Urinary bladder (tissue), 4 donors: ENCODE measurements around the gene RASSF10. TPM values are rescaled to one million over a fixed set of nuclear protein-coding genes. Genes with fewer than 3 reads are reported as not detected.

Source experiments
- DNase-seq: peaks from one replicate; pipeline ENCODE4 v3.0.0-alpha.2; 2015; ENCODE audit errors: extremely low spot score
- H3K27ac ChIP-seq: one replicate; pipeline ENCODE4 v1.5.1; 2013; ENCODE audit warnings: low read depth, mild to moderate bottlenecking, moderate library complexity
- H3K36me3 ChIP-seq: one replicate; pipeline ENCODE4 v1.6.1; 2013; ENCODE audit warnings: mild to moderate bottlenecking, moderate library complexity; ENCODE audit not compliant: insufficient read depth
- H3K4me1 ChIP-seq: one replicate; pipeline ENCODE4 v1.6.1; 2013; ENCODE audit warnings: mild to moderate bottlenecking, moderate library complexity; ENCODE audit not compliant: insufficient read depth
- H3K4me3 ChIP-seq: one replicate; pipeline ENCODE4 v1.5.1; 2013; ENCODE audit warnings: low read depth, low read length
- WGBS: extraction: QIAGEN DNeasy Blood & Tissue Kit; methylation state at CpG from one replicate; pipeline ENCODE4 v1.1.7; 2013; 5-methylcytosine and 5-hydroxymethylcytosine counted together
- polyA plus RNA-seq: library from polyadenylated mRNA; stranded (reverse); fragments of 200-250 nt; gene quantifications from one replicate; pipeline ENCODE4 v1.2.3, GENCODE V29; 2013
- total RNA-seq: library from RNA; depleted of rRNA; stranded (reverse); fragments of >200 nt; gene quantifications from one replicate; pipeline ENCODE4 v1.2.3, GENCODE V29; 2014
- donor health status: healthy with polysubstance abuse.
- donor health status: healthy.

RASSF10 gene
- total RNA-seq: 1.0 TPM
- 0.71 TPM for polyA plus RNA-seq

DNA sequence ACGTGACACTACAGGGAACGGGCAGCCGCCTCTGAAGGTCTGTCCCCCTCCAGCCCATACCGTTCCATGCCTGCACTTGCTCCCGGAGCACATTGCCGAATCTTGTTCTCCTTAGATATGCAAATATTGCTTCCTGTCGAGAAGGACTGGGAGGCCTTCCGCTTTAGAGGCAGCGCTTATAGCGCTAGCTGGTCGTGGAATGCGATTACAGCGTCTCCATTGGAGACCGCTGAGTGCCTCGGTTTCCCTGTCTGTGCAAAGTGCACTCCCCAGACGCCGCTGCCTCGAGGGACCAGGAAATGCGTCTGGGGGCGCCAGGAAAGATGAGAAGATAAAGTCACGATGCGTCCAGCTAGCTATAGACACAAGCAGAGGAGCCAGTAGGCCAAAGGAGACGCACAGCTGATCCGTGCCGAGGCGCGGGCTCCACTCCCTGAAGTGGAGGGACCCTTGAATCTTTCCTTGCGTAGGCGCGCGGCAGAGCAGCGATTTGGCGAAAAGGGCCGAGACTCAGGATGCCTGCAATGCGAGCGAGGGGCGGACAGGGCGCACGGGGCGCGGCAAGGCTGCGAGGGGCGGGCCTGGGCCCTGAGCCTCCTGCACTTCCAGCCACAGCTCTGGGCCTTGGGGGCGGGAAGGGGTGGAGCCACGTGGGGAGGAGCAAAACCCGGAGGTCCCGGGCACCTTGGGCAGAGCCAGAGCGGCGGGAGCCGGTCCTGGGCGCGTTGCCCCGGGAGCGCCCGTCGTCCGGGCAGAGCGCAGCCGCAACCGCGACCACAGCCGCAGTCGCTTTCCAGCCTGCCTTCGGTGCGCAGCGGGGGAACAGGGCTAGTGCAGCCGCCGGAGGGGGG lies at the start of gene RASSF10:
RASSF10 (plus strand) TSS at position 692 of the 851 bp plus-strand sequence. CDS start 261 bp downstream, outside the sequence.
- peak; percentile 59 for DNase-seq
- WGBS: 3% methylated on average over 68 of the region's 68 CpGs
- no peaks in the 10 kb centered on the region for H3K36me3 ChIP-seq
- H3K4me3 ChIP-seq: peak within 1 kb of the TSS; percentile 21
- H3K4me1 ChIP-seq: peaks cover 4% of the 10 kb centered on the region
- H3K27ac ChIP-seq: no peak within 1 kb of the TSS

- H3K36me3 ChIP-seq: no peaks in the 10 kb centered on the region
- no peak for DNase-seq
- WGBS: 50% methylated on average over 2 of the region's 2 CpGs
- H3K27ac ChIP-seq: no peak overlapping the region
- no peaks in the 10 kb centered on the region for H3K4me1 ChIP-seq
- no peak overlapping the region for H3K4me3 ChIP-seq
Measured at GRCh38 chr11:12961615-12962014, 47.5 kb upstream of the RASSF10 start.

DNA sequence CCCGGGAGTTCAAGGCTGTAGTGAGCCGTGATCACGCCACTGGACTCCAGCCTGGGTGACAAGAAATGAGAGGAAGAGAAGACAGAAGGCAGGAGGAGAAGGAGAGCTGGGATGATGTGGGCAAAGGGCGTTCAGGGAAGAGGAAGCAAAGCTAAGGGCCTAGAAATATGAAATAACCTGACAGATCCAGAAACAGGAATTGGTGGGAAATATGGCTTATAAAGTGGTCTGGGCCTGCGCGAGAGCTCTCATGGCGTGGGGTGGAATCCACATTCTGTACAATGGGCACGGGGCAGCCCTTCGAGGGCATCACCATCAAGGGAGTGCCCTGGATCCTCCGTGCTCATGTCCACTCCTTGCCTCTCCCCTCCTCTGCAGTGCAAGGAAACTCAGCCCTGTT lies 46.8 kb upstream of the RASSF10 start:
- Histone ChIP-seq H3K4me3 (no peak overlapping the region), H3K36me3 (no peaks in the 10 kb centered on the region), H3K27ac (no peak overlapping the region), H3K4me1 (no peaks in the 10 kb centered on the region)
- no peak for DNase-seq
- 89% methylated on average over 10 of the region's 10 CpGs for WGBS

GRCh38 chr11:12963051-12963450 lies 46.1 kb upstream of the RASSF10 start:
- H3K27ac ChIP-seq: no peak overlapping the region
- no peaks in the 10 kb centered on the region for H3K4me1 ChIP-seq
- WGBS: 67% methylated on average over 5 of the region's 5 CpGs
- no peak for DNase-seq
- no peaks in the 10 kb centered on the region for H3K36me3 ChIP-seq
- H3K4me3 ChIP-seq: no peak overlapping the region

DNA sequence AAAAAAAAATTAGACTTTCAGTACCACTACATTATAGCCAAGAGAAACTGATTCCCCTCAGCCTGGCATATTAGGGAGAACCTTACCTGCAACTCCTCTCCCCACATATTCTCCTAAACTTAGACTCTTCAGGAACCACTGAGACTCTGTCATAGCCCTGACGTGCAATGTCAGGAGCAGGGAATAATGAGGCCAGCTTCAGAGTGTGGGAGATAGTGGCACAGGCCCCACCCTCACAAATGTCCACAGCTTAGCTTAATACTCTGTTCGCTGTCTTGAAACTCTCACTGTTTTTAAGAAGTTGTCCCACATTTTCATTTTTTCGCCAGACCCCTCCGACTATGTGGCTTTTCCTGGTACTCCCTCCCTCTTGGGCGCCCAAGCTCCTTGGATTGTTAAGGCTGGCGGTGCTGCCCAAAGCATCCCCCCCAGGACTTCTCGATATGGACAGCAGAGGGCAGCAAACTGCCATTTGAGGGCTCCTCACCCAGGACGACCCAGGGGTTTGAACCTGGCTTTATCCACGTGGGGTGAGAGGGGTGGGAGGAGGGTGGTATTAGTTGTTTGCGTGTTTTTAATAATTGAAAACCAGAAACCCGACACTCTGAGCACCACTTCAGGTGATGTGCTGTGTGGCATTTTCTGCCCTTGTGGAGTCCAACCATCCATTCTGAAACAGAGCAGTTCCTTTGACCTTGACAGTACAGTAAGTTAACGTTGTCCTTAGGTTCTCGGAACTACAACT lies 45.2 kb upstream of the RASSF10 start:
- no peaks in the 10 kb centered on the region for H3K36me3 ChIP-seq
- no peak overlapping the region for H3K27ac ChIP-seq
- H3K4me1 ChIP-seq: no peaks in the 10 kb centered on the region
- DNase-seq: no peak
- 19% methylated on average over 13 of the region's 13 CpGs for WGBS
- no peak overlapping the region for H3K4me3 ChIP-seq

DNA sequence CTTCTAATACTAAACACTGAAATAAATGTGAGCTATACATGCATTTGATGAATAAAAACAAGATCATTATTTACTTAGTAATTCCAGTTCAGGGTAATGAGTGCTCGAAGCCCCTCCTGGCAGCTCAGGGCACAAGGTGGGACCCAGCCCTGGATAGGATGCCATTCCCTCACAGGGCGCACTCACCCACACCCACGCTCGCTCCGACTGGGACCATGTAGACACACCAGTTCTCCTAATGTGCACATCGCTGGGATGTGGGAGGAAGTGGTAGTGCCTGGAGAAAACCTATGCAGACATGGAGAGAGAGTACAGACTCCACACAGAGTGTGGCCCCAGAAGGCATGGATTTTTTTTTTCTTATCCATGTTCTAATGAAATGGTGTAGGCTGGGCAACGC lies 44.5 kb upstream of the RASSF10 start:
- no peak for DNase-seq
- WGBS: 88% methylated on average over 7 of the region's 7 CpGs
- H3K36me3 ChIP-seq: no peaks in the 10 kb centered on the region
- no peaks in the 10 kb centered on the region for H3K4me1 ChIP-seq
- H3K4me3 ChIP-seq: no peak overlapping the region
- H3K27ac ChIP-seq: no peak overlapping the region

- no peak for DNase-seq
- Histone ChIP-seq H3K4me1 (no peaks in the 10 kb centered on the region), H3K27ac (no peak overlapping the region), H3K4me3 (no peak overlapping the region), H3K36me3 (no peaks in the 10 kb centered on the region)
- WGBS: 91% methylated on average over 5 of the region's 5 CpGs
Measured at GRCh38 chr11:12966002-12966401, 43.1 kb upstream of the RASSF10 start.

DNA sequence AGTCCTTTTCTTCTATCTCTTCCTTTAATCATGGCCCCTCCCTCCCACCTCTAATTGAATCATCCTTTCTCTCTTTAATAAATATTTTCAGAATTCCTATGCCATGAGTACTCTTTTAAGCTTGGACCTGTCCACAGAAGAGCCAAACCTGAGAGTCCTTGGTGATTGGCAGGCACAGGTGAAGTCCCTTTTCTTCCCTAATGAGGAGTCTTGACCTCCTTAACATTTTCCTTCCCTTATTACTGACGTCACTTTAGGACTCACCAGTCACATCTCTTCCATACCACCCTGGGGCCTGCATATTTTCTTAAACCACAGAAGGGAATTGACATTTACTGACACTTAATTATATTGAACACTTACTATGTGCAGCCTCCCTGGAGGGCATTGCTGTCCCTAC lies 41.0 kb upstream of the RASSF10 start:
- H3K27ac ChIP-seq: no peak overlapping the region
- H3K36me3 ChIP-seq: no peaks in the 10 kb centered on the region
- H3K4me3 ChIP-seq: no peak overlapping the region
- WGBS: 73% methylated on average over 1 of the region's 1 CpG
- no peaks in the 10 kb centered on the region for H3K4me1 ChIP-seq
- no peak for DNase-seq

DNA sequence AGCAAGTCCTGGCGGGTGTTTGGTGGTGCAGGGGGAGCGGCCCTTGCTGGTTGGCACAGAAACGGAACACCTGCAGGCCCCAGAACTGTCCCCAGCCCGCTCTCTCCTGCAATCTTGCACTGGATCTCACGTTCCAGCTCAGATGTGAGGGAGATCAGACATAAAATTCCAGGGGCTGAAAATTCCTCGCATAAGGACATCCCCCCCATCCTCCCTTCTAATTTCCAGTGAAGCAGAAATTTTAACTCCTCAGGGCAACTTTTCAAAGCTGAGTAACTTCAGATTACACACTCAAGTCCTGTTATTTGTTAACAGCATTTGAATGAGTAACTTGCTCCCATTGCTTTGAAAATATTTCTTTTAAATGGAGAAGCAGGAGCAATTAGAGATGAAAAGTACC lies 40.3 kb upstream of the RASSF10 start:
- Histone ChIP-seq H3K36me3 (no peaks in the 10 kb centered on the region), H3K27ac (no peak overlapping the region), H3K4me1 (no peaks in the 10 kb centered on the region), H3K4me3 (no peak overlapping the region)
- DNase-seq: no peak
- 81% methylated on average over 6 of the region's 6 CpGs for WGBS

- no peak overlapping the region for H3K4me3 ChIP-seq
- 68% methylated on average over 1 of the region's 1 CpG for WGBS
- no peak overlapping the region for H3K27ac ChIP-seq
- no peak for DNase-seq
- H3K36me3 ChIP-seq: no peaks in the 10 kb centered on the region
- H3K4me1 ChIP-seq: no peaks in the 10 kb centered on the region
Measured at GRCh38 chr11:12971955-12972354, 37.2 kb upstream of the RASSF10 start.

GRCh38 chr11:12973528-12974181 lies 35.5 kb upstream of the RASSF10 start:
- Histone ChIP-seq H3K4me1 (no peaks in the 10 kb centered on the region), H3K27ac (no peak overlapping the region), H3K36me3 (no peaks in the 10 kb centered on the region), H3K4me3 (no peak overlapping the region)
- no peak for DNase-seq
- 19% methylated on average over 1 of the region's 1 CpG for WGBS

- Histone ChIP-seq H3K4me1 (no peaks in the 10 kb centered on the region), H3K4me3 (no peak overlapping the region), H3K36me3 (no peaks in the 10 kb centered on the region), H3K27ac (no peak overlapping the region)
- DNase-seq: no peak
- WGBS: 33% methylated on average over 2 of the region's 2 CpGs
Measured at GRCh38 chr11:12975195-12975594, 33.9 kb upstream of the RASSF10 start.

DNA sequence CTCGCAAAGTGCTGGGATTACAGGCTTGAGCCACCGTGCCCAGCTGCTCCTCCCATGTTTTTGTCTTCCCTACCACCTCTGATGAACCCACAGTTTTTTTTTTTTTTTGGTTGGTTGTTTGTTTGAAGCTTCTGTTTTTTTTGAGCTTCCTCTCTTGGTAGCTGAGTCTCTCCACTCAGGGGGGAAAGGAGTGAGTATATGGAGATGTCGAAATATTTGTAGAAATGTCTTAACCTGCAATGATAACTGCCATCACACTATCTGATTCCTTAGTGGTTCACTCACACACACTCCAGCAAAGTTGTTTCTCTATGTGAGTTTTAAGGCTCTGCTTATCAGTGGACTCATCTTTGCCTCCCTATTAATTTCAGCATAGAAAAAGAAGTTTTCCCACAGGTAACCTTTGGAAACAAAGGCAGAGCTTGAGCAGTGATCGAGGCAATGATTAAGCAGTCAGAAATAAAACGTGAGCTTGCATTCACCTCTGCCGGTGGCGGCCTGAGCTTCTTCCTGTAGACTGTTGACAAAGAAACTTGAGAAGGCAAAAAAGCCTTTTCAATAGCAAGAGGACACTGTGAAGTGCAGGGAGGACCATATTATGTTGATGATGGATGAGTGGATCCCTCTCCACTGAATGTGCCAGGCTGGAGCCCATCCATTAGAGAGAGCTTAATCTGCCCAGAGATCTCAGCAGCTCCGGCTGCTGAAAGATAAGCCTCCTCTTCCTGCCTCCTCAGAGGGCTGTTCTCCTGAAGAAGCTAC lies 29.0 kb upstream of the RASSF10 start:
- no peak overlapping the region for H3K4me3 ChIP-seq
- 44% methylated on average over 8 of the region's 8 CpGs for WGBS
- no peak for DNase-seq

More for the DNA sequence above, 29.0 kb upstream of the RASSF10 start:
- no peak overlapping the region for H3K27ac ChIP-seq
- no peaks in the 10 kb centered on the region for H3K36me3 ChIP-seq
- no peaks in the 10 kb centered on the region for H3K4me1 ChIP-seq
